ENCODE data around the gene FKBP9.

DNA sequence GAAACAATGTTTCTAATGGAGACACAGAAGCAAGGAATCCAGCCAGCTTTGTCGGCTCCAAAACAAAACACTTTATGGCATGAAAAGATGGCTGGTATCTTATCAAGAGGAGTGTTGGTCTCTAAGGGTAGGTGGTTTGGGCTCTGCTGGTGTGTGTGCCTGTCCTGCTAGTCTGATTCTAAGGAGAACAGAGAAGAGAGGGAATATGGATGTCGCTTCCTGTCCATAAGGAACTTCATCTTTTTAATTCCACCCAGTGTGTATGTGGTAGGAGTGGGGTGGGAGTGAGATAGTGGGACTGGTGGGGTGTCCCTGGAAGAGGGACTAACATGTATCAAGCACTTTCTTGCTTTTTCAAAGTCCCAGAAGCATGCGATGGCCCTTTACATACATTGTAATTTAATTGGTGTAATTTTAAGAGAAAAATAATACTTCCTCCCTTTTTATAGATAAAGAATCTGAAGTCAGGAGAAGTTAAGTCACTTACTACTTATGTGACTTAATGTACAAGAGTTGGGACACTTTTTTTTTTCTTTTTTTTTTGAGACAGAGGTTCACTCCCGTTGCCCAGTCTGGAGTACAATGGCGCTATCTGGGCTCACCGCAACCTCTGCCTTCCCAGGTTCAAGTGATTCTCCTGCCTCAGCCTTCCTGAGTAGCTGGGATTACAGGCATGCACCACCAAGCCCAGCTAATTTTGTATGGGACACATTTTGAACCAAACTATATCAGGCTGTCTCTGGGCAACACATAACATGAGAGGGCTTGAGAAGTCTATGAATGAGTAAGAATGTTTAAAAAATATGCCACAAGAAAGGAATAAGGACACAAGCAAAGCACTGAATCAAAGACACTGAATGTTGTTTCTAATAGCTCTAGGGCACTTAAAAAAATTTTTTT lies 86.5 kb downstream of the FKBP9 start:
- TF ChIP-seq, protein P1, sequence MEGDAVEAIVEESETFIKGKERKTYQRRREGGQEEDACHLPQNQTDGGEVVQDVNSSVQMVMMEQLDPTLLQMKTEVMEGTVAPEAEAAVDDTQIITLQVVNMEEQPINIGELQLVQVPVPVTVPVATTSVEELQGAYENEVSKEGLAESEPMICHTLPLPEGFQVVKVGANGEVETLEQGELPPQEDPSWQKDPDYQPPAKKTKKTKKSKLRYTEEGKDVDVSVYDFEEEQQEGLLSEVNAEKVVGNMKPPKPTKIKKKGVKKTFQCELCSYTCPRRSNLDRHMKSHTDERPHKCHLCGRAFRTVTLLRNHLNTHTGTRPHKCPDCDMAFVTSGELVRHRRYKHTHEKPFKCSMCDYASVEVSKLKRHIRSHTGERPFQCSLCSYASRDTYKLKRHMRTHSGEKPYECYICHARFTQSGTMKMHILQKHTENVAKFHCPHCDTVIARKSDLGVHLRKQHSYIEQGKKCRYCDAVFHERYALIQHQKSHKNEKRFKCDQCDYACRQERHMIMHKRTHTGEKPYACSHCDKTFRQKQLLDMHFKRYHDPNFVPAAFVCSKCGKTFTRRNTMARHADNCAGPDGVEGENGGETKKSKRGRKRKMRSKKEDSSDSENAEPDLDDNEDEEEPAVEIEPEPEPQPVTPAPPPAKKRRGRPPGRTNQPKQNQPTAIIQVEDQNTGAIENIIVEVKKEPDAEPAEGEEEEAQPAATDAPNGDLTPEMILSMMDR (IDR thresholded peaks at IDR 0.05), result no peak
- TF ChIP-seq POLR2AphosphoS5 (IDR thresholded peaks at IDR 0.05), result no peak

Measured in breast epithelium (tissue), 3 donors.